Left ventricle myocardium superior (tissue), 1 donor: ENCODE results near the gene ARNT2. TPM values are rescaled to one million over a fixed set of nuclear protein-coding genes. Genes with fewer than 3 reads are reported as not detected.

Source experiments
- ATAC-seq: fragments of 200-7000 bp; cut with Tn5 transposase; one replicate; pipeline ENCODE4 v1.9.1; 2020; ENCODE audit warnings: mild to moderate bottlenecking, moderate library complexity
- DNase-seq: peaks from one replicate; pipeline ENCODE4 v3.0.0-alpha.2; 2020
- intact Hi-C: fragments of 100-400 bp; cut with micrococcal nuclease; formaldehyde crosslinking; loops from one replicate; pipeline ENCODE4 v1.11.0; 2022
- total RNA-seq: library from RNA; stranded (reverse); fragmentation: NEBNext Ultra II Directional; extraction: Animal tissue kit (Norgen Biotek cat#: 25700); gene quantifications from one replicate; pipeline ENCODE4 v1.2.1, GENCODE V29; 2021
- donor health status: DM: no; HTN: yes; CAD: no; lungs with severe emphysema.

ARNT2 gene
- total RNA-seq, 1 donor from 2014 or later, result 4.1 TPM

GRCh38 chr15:80593486-80594030 is 189.4 kb downstream of the ARNT2 start:
- no peak for DNase-seq
- ATAC-seq, result no peak
- intact Hi-C loops, result no loop called here

GRCh38 chr15:80594091-80594889 is 190.1 kb downstream of the ARNT2 start:
- no peak for DNase-seq
- no peak for ATAC-seq
- intact Hi-C loops, result no loop called here

DNA sequence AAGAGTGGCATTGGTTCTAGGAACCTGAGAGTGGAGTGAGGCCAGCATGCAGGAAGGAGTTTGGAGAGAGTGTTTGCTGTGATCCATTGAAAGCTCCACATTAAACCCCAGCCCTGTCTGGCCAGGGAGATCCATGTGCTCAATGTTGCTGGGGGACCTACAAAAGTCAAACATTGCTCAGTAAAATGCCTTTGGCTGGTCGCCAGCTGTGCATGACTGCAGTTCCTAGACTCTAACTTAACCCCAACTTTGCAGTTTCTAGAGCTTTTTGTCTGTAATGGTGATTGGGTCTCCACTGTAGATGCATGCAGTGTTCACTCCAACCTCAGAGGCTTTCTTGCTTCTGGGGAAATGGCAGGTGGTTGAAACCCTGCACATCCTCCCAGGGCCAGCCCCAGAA is 191.2 kb downstream of the ARNT2 start:
- DNase-seq, result no peak

DNA sequence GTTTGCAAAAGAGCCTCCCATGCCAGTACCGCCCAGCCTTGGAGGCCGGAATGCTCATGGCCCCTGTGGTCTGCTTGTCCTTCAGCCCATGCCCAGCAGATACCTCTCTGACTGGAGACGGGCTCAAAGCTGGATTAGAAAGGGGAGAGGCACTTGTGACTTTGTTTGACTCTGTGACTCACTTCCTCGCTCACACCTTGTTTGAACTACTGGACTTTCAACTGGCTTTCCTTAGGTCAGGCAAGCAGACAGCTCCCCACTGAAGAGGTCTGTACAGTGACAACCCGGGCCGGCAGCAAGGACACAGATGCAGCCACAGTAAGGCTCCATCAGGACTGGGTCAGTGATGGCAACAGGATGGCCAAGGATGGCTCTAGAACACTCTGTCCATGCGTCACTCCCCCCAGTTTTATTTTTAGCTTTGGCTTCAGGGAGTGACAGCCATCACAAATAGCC is 192.4 kb downstream of the ARNT2 start:
- ATAC-seq, result peak; percentile 79
- intact Hi-C loops, result no loop called here
- DNase-seq, result no peak

More for the DNA sequence above, 191.2 kb downstream of the ARNT2 start:
- intact Hi-C loops, result no loop called here
- no peak for ATAC-seq

GRCh38 chr15:80597076-80597475 is 192.9 kb downstream of the ARNT2 start:
- intact Hi-C loops, result no loop called here
- no peak for ATAC-seq
- DNase-seq, result no peak

GRCh38 chr15:80599359-80599758 is 195.2 kb downstream of the ARNT2 start:
- ATAC-seq (no peak), DNase-seq (no peak)
- intact Hi-C loops, result no loop called here

GRCh38 chr15:80600626-80601025 is 196.4 kb downstream of the ARNT2 start:
- DNase-seq (no peak), ATAC-seq (no peak)
- intact Hi-C loops, result no loop called here

GRCh38 chr15:80601256-80601655 is 197.1 kb downstream of the ARNT2 start:
- intact Hi-C loops, result no loop called here
- DNase-seq, result no peak
- ATAC-seq, result no peak

DNA sequence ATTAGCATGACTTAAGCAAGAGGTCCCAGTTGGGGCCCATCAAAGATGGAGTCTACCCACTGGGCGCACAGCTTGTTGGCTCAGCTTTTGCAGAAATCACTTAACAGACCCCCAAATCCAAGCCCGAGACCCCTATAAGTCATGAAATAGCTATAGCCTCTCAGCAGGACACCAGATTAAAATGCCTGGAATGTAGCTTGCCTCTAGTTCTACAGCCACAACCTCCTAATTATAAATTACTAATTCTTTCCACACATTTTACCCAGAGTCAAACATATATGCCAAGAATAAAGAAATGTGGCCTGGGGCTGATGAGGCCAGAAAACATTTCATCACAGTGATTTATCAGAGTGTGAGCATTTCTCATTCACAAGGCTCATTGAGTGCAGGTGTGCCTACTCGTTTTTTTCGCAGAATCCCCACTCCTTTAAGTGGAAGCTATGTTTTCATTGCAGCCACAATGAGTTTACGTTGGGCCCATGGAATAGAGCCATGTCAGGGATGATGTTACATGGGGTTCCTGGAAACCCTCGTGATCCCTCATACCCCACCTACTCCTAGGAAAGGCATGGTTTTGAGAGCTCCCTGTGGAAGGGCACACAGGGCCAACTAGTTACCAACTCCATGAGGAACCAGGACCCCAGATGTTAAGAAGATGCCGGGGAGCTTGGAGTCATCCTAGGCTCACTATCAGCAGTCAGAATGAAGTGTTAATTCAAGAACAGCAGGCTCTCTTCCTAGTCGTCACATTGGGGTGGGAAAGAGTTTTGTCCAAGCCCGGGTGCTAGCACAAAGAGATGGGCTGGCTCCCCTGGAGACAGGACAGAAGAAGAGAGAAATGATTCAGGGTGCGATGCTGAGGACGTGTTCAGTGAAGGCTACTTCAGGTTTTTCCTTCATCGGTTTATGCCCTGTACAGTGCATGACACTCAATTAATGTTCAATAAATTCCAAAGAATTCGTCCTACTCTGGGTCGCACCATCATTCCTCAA is 200.7 kb downstream of the ARNT2 start:
- ATAC-seq (no peak), DNase-seq (no peak)

GRCh38 chr15:80605591-80606150 is 201.5 kb downstream of the ARNT2 start:
- no peak for DNase-seq
- intact Hi-C loops, result no loop called here
- no peak for ATAC-seq

More for the DNA sequence above, 200.7 kb downstream of the ARNT2 start:
- intact Hi-C loops, result no loop called here

GRCh38 chr15:80606511-80607071 is 202.4 kb downstream of the ARNT2 start:
- DNase-seq (no peak), ATAC-seq (no peak)
- intact Hi-C loops, result no loop called here

DNA sequence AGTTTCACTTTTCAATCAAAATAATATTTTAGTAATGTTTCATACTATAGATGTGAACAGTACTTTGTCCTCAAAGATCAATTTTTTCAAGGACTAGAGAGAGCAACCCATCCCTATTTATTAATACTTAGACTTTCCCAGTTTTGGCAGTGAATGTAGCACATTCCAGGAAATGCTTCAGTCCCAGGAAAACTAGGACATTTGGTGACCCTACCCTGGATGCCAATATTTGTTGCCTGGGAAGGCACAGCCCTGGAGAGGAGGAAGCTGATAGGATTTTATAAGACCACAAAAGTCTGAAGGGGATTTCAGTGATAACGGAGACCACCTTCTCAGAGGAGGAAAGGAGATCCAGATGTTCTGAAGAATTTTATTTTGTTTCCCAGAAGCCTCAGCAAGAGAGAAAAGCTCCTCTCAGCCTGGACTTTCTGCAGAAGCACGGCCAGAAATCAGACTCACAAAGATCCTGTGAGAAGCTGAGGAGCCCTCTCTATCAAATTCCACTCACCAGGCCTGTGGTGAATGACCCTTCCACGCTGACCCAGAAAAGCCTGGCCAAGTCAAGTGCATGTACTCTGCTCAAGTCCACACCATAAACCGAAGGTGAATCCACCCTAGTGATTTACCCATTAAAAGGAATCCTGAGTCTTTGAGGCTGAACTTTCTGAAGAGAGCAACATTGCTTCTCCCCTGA is 203.3 kb downstream of the ARNT2 start:
- intact Hi-C loops, result no loop called here
- DNase-seq (no peak), ATAC-seq (peak; percentile 56)

DNA sequence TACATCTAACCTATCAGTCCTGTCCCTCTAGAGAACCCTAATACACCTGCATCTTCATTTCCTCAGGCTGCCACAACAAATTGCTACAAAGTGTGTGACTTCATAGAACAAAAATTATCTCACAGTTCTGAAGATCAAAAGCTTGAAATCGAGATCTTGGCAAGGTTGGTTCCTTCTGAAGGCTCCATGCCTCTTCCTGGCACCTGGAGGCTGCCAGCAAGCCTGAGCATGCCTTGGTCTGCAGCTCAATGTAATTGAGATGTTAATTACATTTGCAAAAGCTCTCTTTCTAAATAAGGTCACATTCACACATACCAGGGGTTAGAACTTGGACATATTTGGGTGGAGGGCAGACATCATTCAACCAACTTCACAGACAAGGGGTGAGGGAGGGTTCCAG is 204.5 kb downstream of the ARNT2 start:
- ATAC-seq (no peak), DNase-seq (no peak)
- intact Hi-C loops, result no loop called here

DNA sequence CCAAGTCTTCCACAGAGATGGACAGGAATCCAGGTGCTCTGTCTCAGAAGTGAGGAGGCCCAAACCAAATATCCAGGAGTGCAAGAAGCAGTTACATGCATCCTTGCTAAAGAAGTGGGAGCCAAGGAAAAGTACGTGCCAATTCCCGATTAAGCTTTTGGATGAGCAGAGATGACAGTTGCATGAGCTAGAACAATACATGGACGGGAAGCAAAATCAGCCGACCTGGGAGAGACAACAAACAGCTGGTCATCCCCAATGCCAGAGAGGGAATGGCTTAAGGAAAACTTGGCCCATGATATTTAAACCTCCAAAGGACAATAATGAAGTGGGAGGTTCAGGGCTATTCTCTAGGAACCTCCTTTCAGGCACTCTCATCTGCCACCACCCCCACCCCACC is 204.9 kb downstream of the ARNT2 start:
- ATAC-seq (no peak), DNase-seq (no peak)
- intact Hi-C loops, result no loop called here

- no peak for DNase-seq
- ATAC-seq, result no peak
- intact Hi-C loops, result no loop called here
These were observed 205.3 kb downstream of the ARNT2 start for GRCh38 chr15:80609512-80609946.

DNA sequence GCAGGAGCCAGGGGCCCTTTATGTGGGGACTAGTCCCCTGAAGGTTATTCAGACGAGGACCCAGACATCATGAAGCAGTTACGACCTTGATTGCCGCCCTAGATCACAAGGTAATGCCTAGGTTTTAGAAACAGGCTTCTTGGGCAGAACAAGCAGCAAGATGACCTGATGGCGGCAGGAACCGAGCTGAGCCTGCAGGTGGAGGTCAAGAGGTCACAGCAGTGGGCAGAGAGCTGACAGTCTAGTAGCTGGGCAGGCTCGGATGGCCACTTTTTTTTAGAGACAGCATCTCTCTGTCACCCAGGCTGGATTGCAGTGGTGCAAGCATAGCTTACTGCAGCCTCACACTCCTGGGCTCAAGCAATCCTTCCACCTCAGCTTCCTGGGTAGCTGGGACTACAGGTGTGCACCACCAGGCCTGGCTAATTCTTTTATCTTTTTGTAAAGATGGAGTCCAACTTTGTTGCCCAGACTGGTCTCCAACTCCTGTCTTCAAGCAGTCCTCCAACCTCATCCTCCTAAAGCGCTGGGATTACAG is 207.4 kb downstream of the ARNT2 start:
- DNase-seq, result no peak
- intact Hi-C loops, result loop anchor here (10.0 kb wide), 1 partner anchor 163 kb away; the partner anchor contains the start of gene CEMIP
- ATAC-seq, result no peak

DNA sequence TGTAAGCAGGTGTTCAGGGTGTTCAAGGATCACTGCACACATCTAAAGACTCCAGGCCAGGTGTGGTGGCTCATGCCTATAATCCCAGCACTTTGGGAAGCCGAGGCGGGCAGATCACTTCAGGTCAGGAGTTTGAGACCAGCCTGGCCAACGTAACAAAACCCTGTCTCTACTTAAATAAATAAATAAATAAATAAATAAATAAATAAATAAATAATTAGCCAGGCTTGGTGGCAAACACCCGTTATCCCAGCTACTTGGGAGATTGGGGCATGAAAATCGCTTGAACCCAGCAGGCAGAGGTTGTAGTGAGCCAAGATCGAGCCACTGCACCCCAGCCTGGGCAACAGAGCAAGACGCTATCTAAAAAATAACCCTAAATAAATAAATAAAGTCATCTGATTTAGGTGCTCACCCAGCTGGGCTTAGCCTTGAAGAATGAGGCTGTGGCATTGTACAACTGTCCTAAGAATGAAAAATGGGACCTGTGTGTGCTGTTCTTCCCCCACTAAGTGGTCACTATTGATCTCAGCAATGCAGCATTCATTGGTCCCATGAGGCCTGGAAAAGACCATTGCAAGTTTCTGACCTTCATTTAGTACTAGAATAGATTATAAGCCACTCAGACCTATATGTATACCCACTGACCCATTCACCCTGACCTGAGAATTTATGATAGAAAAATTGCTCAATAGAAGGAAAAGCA is 208.1 kb downstream of the ARNT2 start:
- ATAC-seq (no peak), DNase-seq (no peak)
- intact Hi-C loops, result loop anchor here (10.0 kb wide), 1 partner anchor 163 kb away; the partner anchor contains the start of gene CEMIP
